Left ventricle myocardium inferior (tissue), 1 donor: ENCODE results near the gene TRIL. TPM values are rescaled to one million over a fixed set of nuclear protein-coding genes. Genes with fewer than 3 reads are reported as not detected.
A peak's percentile ranks its signal among the peaks of the same experiment; 100 is the strongest.

ENCODE experiments used
- DNase-seq: peaks from one replicate; pipeline ENCODE4 v3.0.0-alpha.2; 2020
- H3K27ac ChIP-seq: fragments of 200-600 bp; replicated peaks from 2 replicates; pipeline ENCODE4 v1.8.0; 2021
- H3K27me3 ChIP-seq: fragments of 200-600 bp; 2 replicates; pipeline ENCODE4 v1.8.0; 2021; ENCODE audit warnings: low read depth
- H3K36me3 ChIP-seq: fragments of 200-600 bp; 2 replicates; pipeline ENCODE4 v1.8.0; 2021
- H3K4me1 ChIP-seq: fragments of 200-600 bp; 2 replicates; pipeline ENCODE4 v1.8.0; 2021
- H3K4me3 ChIP-seq: fragments of 200-600 bp; 2 replicates; pipeline ENCODE4 v1.8.0; 2021; ENCODE audit warnings: mild to moderate bottlenecking, moderate library complexity
- H3K9me3 ChIP-seq: fragments of 200-600 bp; replicated peaks from 2 replicates; pipeline ENCODE4 v1.8.0; 2021
- intact Hi-C: fragments of 100-400 bp; cut with micrococcal nuclease; formaldehyde crosslinking; loops from one replicate; pipeline ENCODE4 v1.11.0; 2022
- total RNA-seq: library from RNA; stranded (reverse); fragmentation: NEBNext Ultra II Directional; extraction: Animal tissue kit (Norgen Biotek cat#: 25700); gene quantifications from one replicate; pipeline ENCODE4 v1.2.1, GENCODE V29; 2021
- TF ChIP-seq, protein P1 (sequence below): fragments of 200-600 bp; IDR thresholded peaks from 2 replicates; pipeline ENCODE4 v1.8.0; 2021; ENCODE audit warnings: antibody characterized with exemption, mild to moderate bottlenecking, borderline replicate concordance
- donor health status: DM: no; HTN: yes; CAD: no; lungs with severe emphysema.

Gene TRIL
- total RNA-seq, 1 donor from 2014 or later: 1.9 TPM

DNA sequence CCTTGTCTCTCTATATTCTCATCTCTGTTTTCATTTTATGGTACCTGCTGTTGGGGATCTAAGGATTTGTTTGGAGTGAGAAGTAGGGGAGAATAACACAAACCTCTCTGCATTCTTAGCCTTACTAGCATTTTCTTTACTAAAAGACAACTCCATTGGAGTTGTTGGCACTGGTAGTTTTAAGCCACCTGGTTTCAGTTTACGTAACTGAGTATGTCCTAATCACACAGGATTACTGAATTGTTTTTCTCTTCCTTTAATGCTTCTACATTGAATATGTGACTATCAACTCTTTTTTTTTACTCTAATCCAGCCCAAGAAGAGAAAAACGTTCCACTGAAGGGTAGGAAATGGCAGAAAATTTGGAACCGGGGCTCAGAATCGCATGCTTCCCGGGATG, 30.0 kb upstream of the TRIL start:
- H3K9me3 ChIP-seq: no peaks in the 10 kb centered on the region
- no peak for DNase-seq
- H3K27me3 ChIP-seq: no peaks in the 10 kb centered on the region
- H3K36me3 ChIP-seq: no peaks in the 10 kb centered on the region
- peak overlapping the region; percentile 76 for H3K27ac ChIP-seq
- intact Hi-C loops: no loop called here
- TF ChIP-seq, protein P1, sequence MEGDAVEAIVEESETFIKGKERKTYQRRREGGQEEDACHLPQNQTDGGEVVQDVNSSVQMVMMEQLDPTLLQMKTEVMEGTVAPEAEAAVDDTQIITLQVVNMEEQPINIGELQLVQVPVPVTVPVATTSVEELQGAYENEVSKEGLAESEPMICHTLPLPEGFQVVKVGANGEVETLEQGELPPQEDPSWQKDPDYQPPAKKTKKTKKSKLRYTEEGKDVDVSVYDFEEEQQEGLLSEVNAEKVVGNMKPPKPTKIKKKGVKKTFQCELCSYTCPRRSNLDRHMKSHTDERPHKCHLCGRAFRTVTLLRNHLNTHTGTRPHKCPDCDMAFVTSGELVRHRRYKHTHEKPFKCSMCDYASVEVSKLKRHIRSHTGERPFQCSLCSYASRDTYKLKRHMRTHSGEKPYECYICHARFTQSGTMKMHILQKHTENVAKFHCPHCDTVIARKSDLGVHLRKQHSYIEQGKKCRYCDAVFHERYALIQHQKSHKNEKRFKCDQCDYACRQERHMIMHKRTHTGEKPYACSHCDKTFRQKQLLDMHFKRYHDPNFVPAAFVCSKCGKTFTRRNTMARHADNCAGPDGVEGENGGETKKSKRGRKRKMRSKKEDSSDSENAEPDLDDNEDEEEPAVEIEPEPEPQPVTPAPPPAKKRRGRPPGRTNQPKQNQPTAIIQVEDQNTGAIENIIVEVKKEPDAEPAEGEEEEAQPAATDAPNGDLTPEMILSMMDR: no peak
- peaks cover 69% of the 10 kb centered on the region for H3K4me1 ChIP-seq
- no peak overlapping the region for H3K4me3 ChIP-seq

DNA sequence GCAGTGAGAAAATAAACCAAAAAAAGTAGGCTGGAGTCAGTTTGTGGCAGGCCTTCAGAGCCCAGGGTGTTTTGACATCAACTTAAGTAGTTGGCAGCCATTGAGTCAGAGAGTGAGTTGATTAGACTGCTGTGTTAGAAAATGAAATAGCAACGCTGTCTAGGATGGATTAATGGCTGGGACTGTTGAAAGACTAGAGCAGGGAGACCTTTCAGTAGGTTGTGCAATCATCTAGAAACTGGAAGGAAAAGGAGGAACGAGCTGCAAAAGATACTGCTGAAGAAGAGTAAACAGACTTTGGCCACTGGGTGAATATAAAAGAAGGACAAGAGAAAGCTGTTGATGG, 28.6 kb upstream of the TRIL start:
- H3K4me3 ChIP-seq: no peak overlapping the region
- no peak for DNase-seq
- TF ChIP-seq, protein P1: no peak
- H3K36me3 ChIP-seq: no peaks in the 10 kb centered on the region
- H3K27ac ChIP-seq: peak overlapping the region; percentile 76
- H3K27me3 ChIP-seq: no peaks in the 10 kb centered on the region
- peaks cover 69% of the 10 kb centered on the region for H3K4me1 ChIP-seq
- intact Hi-C loops: no loop called here
- H3K9me3 ChIP-seq: no peaks in the 10 kb centered on the region

DNA sequence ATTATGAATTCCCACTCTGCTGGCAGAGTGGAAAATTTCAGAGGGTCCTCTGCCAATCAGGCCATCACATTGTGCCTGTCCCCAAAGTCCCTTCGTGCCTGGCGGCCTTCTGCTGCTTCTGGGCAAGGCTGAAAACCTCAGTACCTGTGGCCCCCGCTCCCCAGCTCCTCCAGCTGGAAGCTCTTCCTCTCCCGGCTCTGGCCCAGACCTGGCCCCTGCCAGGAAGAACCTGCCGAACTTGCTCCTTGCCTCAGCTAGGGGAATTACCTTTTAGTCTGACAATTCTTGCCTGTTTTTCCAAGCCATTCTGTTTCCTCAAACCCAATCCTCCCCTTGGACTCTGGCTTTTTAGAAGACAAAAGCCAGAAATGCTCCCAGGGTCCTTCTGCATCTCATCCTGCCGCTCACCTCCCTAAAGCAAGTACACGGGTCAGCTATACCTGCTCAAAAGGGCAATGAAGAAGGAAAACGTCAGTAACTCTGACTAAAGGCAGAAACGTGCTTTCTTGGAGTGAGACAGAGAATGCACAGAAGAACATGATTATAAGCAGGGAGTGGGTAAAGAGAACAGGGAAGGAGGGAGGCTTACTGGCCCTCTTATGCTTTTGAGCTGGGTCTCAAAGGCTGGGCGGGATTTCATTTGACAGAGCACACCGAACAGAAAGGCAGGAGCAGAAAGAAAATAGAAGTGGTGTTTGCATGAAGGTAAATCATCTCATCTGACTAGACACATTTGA, 28.1 kb upstream of the TRIL start:
- intact Hi-C loops: no loop called here
- Histone ChIP-seq H3K4me1 (peaks cover 69% of the 10 kb centered on the region), H3K27ac (peak overlapping the region; percentile 76), H3K9me3 (no peaks in the 10 kb centered on the region), H3K4me3 (no peak overlapping the region), H3K36me3 (no peaks in the 10 kb centered on the region), H3K27me3 (no peaks in the 10 kb centered on the region)
- TF ChIP-seq, protein P1: no peak
- DNase-seq: no peak

DNA sequence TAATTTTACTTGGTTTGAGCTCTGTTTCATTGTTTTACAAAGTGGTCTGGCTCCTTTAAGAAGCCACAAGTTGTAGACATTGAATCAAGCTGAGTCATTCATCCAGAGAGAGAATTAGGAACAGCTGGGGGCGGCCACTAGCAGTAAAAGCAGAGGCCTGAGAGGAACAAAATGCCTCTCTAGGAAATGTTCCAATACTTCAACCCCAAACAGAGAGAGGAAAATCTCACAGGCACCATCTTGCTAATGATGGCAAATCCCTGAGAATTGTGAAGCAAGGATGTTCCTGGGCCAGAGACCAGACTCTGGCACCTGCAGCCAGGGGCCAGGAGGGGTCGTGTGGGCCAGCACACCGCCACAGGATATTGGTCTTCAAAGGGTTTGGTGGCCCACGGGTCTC, 26.5 kb upstream of the TRIL start:
- TF ChIP-seq, protein P1: no peak
- H3K9me3 ChIP-seq: no peaks in the 10 kb centered on the region
- H3K27me3 ChIP-seq: no peaks in the 10 kb centered on the region
- no peaks in the 10 kb centered on the region for H3K36me3 ChIP-seq
- no peak overlapping the region for H3K4me3 ChIP-seq
- intact Hi-C loops: no loop called here
- H3K27ac ChIP-seq: peak overlapping the region; percentile 76
- H3K4me1 ChIP-seq: peaks cover 54% of the 10 kb centered on the region
- DNase-seq: peak; percentile 46

DNA sequence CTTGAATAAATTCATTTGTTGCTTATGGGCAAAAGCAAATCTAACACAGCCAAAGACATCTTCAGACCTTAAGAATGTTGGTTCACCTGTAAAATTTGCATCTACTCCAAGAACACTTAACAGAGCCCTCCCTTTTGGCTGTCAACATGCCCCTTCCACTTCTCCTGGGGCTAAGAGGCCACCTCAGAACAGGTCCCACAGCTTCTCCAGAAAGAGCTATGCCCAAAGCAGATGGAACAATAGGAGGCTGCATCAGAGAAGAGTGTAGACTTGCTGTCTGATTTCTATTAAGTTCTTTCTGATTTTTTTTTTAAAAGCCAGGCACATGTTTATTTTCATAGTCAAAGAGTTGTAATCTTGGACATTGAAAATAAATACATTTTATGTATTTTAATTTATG, 26.1 kb upstream of the TRIL start:
- intact Hi-C loops: no loop called here
- H3K36me3 ChIP-seq: no peaks in the 10 kb centered on the region
- no peak overlapping the region for H3K4me3 ChIP-seq
- no peaks in the 10 kb centered on the region for H3K9me3 ChIP-seq
- no peak for DNase-seq
- peaks cover 50% of the 10 kb centered on the region for H3K4me1 ChIP-seq
- no peaks in the 10 kb centered on the region for H3K27me3 ChIP-seq
- H3K27ac ChIP-seq: peak overlapping the region; percentile 76
- TF ChIP-seq, protein P1: no peak
